ENCODE data around the gene ASPRV1. TPM values are rescaled to one million over a fixed set of nuclear protein-coding genes. Genes with fewer than 3 reads are reported as not detected.

Gene ASPRV1
- total RNA-seq, 2 donors from 2014 or later, result 0.84 to 0.91 TPM

DNA sequence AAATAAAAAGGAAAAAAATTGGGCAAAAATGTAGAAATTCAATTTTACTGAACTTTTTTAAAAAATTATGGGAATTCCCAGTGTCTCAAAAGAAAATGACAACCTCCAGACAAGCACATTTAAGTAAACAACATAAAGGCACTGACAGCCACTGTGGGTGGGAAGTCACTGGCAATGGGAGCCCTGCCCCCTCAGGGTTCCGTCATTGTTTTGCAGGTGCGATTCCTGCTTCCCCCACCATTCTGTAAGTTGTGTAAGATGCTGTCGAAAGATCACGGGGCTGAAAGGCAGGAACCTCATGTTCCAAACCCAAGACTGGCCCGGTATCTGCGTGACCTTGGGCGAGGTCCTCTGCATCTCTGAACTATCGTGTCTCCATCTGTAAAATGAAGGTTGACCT, 15.8 kb upstream of the ASPRV1 start:
- Mint-ChIP-seq H3K9me3 (no peaks in the 10 kb centered on the region), H3K4me1 (peaks cover 19% of the 10 kb centered on the region), H3K36me3 (ENCODE audit: low read depth) (no peaks in the 10 kb centered on the region), H3K27ac (no peak overlapping the region), H3K27me3 (ENCODE audit: insufficient read depth) (peaks cover 4% of the 10 kb centered on the region), H3K4me3 (no peak overlapping the region)
- no peak for DNase-seq
- TF ChIP-seq CTCF (conservative IDR thresholded peaks at IDR 0.05), result no peak
- H3K4me3 ChIP-seq (ENCODE audit: low read length), result no peak overlapping the region
- H3K4me1 ChIP-seq (ENCODE audit: control insufficient read depth, insufficient read depth, low read length), result no peaks in the 10 kb centered on the region
- no peak overlapping the region for H3K27ac ChIP-seq (ENCODE audit: low read depth, low read length)
- no peaks in the 10 kb centered on the region for H3K27me3 ChIP-seq (ENCODE audit: control insufficient read depth, insufficient read depth, low read length, poor library complexity, severe bottlenecking)
- H3K9ac ChIP-seq (ENCODE audit: extremely low read depth, low read length, poor library complexity, severe bottlenecking), result no peak overlapping the region
- H3K9me3 ChIP-seq (ENCODE audit: control insufficient read depth, low read length), result no peaks in the 10 kb centered on the region
- WGBS, 2 experiments (ENCODE audit: insufficient coverage in 1 of 2, insufficient read length in 1 of 2), result 86 to 96% methylated on average over 8 of the region's 8 CpGs
- no peaks in the 10 kb centered on the region for H3K36me3 ChIP-seq (ENCODE audit: control insufficient read depth, insufficient read depth, low read length)

DNA sequence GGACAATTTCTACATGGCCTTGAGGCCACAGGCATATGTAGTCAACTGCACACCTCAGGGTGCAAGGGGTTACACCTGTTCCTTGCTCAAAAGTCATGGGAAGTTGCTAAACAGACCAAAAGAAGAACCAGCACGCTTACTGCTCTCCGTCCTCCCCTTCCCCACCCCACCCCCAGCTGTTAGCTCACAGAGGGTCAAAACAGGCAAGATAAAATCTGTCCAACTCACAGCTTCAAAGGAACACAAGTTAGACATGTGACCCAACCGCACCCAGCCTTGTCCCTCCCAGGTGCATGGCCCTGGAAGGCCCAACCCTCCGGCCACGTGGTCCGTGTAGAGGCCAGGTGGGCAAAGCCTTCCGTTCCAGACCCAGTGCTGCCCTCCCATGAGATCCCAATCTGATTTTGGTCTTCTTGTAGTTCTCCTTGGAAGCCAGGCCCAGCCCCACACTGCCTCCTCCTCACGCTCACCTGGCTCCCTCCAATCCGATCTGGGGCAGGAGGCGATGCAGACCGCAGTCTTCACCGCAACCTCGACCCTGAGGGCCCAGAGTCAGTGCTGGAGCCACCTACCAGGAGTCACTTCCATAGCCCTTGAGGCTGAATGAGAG, 14.5 kb upstream of the ASPRV1 start:
- Histone ChIP-seq H3K4me1 (ENCODE audit: control insufficient read depth, insufficient read depth, low read length) (no peaks in the 10 kb centered on the region), H3K36me3 (ENCODE audit: control insufficient read depth, insufficient read depth, low read length) (no peaks in the 10 kb centered on the region), H3K9me3 (ENCODE audit: control insufficient read depth, low read length) (no peaks in the 10 kb centered on the region), H3K27ac (ENCODE audit: low read depth, low read length) (no peak overlapping the region), H3K27me3 (ENCODE audit: control insufficient read depth, insufficient read depth, low read length, poor library complexity, severe bottlenecking) (no peaks in the 10 kb centered on the region), H3K9ac (ENCODE audit: extremely low read depth, low read length, poor library complexity, severe bottlenecking) (no peak overlapping the region), H3K4me3 (ENCODE audit: low read length) (no peak overlapping the region)
- no peak for TF ChIP-seq CTCF (conservative IDR thresholded peaks at IDR 0.05)
- peaks cover 19% of the 10 kb centered on the region for H3K4me1 Mint-ChIP-seq
- peaks cover 4% of the 10 kb centered on the region for H3K27me3 Mint-ChIP-seq (ENCODE audit: insufficient read depth)
- no peaks in the 10 kb centered on the region for H3K36me3 Mint-ChIP-seq (ENCODE audit: low read depth)
- 93 to 96% methylated on average over 8 to 13 of the region's 13 CpGs for WGBS, 2 experiments (ENCODE audit: insufficient coverage in 1 of 2, insufficient read length in 1 of 2)
- no peak overlapping the region for H3K4me3 Mint-ChIP-seq
- H3K9me3 Mint-ChIP-seq, result no peaks in the 10 kb centered on the region
- no peak overlapping the region for H3K27ac Mint-ChIP-seq
- no peak for DNase-seq

DNA sequence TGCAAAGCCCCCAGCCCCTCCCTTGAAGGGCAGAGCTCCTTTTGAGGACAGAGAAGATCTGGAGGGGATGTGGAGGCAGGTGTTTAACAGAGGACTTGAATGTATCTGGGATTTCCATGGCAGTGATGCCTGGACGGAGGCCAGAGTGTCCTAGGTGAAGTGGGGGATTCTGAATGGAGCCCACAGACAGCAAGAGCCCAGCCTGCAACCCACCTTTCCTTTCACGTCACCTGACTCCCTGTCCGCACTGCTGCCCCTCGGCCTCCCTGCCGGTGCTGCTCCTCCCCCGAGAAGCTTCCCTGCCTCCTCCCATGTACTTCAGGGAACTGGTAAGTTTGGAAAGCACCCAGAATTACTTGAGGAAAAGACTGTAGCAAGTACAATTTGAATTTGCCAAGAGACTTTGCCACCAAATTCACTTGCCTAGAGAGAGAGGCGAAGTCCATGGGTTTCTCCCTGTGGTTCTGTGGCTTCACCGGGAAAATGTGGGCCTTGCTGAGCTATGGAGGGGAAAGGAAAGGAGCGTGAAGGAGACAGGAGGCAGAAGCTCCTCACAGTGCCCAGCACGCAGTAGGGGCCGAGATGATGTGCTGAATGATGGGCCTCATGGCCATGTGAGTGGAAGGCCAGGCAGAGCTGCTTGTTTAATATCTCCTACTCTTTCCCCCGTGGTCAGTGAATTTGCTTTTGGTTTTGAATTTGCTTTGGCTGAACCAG, 13.9 kb upstream of the ASPRV1 start:
- Histone ChIP-seq H3K36me3 (ENCODE audit: control insufficient read depth, insufficient read depth, low read length) (no peaks in the 10 kb centered on the region), H3K9ac (ENCODE audit: extremely low read depth, low read length, poor library complexity, severe bottlenecking) (no peak overlapping the region), H3K4me3 (ENCODE audit: low read length) (no peak overlapping the region), H3K9me3 (ENCODE audit: control insufficient read depth, low read length) (no peaks in the 10 kb centered on the region), H3K27ac (ENCODE audit: low read depth, low read length) (no peak overlapping the region), H3K27me3 (ENCODE audit: control insufficient read depth, insufficient read depth, low read length, poor library complexity, severe bottlenecking) (no peaks in the 10 kb centered on the region), H3K4me1 (ENCODE audit: control insufficient read depth, insufficient read depth, low read length) (no peaks in the 10 kb centered on the region)
- Mint-ChIP-seq H3K4me3 (no peak overlapping the region), H3K27ac (no peak overlapping the region), H3K9me3 (peaks cover under 1% of the 10 kb centered on the region), H3K4me1 (peaks cover 19% of the 10 kb centered on the region), H3K36me3 (ENCODE audit: low read depth) (no peaks in the 10 kb centered on the region), H3K27me3 (ENCODE audit: insufficient read depth) (peaks cover 4% of the 10 kb centered on the region)
- TF ChIP-seq CTCF (conservative IDR thresholded peaks at IDR 0.05), result no peak
- no peak for DNase-seq
- 88 to 98% methylated on average over 8 to 12 of the region's 12 CpGs for WGBS, 2 experiments (ENCODE audit: insufficient coverage in 1 of 2, insufficient read length in 1 of 2)

Data from endodermal cell (in vitro differentiated cells).